ENCODE results near the gene GSDMA.

- TF ChIP-seq CTCF (conservative IDR thresholded peaks at IDR 0.05) (no peak), EZH2 (IDR thresholded peaks at IDR 0.05; ENCODE audit: low read depth) (no peak)
Observed at GRCh38 chr17:40015998-40016985, 53.5 kb downstream of the GSDMA start.

Measured in PC-9 (cell line).